HG02938 (cell line): ENCODE measurements around the gene TMEM132E.

ENCODE experiments used
- ATAC-seq: cut with Tn5 transposase; IDR thresholded peaks from one replicate; pipeline ENCODE4 v1.9.1; 2021; ENCODE audit warnings: mild to moderate bottlenecking, moderate library complexity; ENCODE audit not compliant: unreplicated experiment

TMEM132E gene

DNA sequence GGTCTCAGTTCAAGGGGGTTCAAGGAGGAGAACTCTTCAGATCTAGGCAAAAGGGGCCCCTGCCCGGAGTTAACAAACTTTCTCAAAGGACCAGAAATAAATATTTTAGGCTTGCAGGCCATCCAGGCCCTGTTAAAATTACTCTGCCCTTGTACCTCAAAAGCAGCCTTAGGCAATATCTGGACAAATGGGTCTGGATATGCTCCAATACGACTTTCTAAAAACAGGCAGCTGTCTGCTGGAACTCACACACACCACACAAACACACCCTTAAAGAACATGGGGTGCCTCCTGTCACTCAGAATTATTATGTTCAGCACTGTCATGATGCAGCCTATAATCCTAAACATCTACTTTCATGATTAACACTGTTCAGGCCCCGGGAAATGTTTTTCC is 75.5 kb downstream of the TMEM132E start:
- no peak for ATAC-seq

DNA sequence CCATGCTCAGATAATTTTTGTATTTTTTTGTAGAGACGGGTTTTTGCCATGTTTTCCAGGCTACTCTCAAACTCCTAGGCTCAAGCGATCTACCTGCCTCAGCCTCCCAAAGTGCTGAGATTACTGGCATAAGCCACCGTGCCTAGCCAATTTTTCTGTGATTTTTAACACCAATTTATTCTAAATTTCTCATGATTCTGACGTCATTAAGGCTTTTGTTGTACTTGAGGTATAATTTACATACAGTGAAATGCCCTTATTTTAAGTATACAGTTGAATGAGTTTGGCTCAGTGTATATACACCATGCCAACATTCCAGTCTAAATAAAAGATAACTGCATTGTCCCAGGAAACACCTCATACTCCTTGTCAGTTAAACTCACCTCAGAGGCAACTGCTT is 77.4 kb downstream of the TMEM132E start:
- ATAC-seq, result no peak

DNA sequence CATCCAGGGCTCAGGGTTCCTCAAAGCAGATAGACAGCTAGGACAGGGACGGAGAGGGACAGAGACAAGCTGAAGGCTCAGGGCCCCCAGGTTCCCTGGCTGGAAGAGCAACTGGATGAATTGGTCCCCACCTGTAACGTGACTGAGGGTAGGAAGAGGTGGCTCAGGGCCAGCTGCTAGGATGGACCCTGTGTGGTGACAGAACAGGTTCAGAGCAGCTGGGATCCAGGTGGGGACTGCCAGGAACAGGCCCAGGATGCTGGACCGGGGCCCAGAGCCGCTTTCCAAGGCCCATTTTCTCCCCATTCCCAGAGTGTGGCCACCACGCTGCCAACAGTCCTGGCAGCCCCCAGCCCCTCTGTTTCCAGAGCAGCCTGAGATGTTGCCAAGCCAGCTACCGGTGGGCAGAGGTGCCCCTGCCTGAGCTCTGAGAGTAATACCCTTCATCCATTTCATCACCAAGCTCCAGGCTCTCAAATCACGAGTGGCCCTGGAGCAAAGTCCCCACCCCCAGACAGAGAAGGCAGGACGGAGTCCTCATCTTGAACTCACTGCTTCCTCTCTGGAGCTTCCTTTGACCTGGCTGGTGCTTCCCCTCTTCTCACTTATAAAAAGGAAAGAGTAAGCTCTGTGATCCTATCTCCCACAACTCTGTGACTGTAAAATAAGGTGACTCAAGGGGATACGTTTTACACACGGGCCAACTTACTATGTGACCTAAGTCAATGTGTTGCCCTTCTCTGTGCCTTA is 79.6 kb downstream of the TMEM132E start:
- ATAC-seq, result no peak

DNA sequence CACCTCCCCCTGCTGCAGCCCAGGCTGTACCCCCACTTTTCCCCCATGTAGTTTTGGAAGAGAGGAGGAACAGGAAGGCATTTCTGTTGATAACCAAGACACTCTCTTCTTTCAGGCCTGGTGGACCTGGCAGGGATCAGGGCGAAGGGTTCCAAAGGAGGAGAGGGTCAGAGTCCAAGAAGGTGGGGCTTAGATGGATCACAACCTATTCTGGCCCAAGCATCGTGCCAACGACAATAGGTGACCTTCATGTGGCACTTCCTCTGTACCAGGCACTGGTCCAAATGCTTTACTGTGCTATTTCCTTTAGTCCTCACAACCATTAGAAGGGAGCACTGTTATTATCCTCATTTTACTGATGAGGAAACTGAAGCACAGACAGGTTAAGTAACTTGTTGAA is 84.3 kb downstream of the TMEM132E start:
- ATAC-seq, result no peak

DNA sequence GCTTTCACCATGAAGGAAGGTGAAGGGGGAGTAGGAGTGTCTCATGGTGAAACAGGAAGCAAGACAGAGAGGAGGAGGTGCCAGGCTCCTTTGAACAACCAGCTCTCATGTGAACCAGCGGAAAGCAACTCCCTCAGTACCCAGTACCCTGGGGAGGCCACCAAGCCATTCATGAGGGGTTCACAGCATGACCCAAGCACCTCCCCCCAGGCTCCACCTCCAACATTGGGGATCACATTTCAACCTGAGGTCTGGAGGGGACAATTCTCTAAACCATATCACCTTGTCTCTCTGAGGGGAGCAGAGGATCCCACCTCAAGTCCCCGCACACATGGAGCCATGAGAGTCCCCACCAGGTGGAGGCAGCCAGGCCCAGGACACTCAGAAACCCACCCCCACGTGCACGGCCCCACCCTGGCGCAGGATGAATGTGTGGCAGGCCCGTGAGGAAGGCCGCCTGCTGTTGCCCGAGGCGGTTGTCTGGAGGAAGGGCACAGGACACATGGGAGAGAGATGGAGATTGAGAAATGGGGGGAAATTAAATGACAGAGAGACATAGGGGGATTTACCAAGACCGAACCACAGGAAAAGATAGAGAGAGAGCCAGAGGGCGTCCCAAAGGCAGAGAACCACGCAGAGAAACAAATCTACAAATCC is 85.9 kb downstream of the TMEM132E start:
- no peak for ATAC-seq

DNA sequence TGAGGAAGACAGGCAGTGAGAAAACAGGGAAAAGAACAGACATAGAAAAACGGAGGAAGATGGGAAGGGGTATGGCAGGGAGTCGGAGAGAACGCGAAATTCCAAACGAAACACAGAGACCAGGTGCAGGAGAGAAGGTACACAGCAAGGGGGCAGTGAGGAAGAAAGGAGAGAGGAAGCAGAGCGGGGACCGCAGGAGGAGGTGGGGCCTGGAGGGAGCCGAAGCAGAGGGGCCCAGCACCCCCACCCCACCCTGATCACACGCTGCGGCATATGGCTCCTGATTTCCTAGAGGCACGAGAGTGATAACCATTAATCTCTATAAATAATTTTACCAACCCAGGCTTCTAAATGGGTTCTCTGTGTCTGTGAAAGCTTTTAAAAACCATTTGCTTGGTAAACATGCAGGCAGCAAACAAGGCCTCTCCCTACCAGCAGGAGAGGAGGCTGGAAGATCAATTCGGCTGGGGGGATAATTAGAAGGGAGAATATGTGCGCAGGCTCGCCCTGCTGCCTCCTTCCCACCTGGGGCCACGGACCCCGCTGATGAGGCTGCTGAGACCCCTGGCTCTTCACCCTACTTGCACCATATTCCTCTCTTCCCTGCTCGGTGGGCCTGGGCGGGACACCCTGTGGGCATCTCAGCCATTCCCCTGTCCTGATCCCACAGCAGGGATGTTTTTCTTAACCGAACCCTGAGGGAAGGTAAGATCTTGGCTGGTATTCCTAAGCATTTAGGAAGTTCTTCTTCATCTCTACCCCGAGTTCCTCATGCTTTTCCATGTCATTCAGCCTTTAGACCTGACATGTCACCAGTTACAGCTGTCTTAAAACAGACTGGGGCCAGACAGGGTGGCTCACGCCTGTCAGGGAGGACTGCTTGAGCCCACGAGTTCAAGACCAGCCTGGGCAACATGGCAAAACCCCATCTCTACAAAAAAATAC is 86.7 kb downstream of the TMEM132E start:
- no peak for ATAC-seq

DNA sequence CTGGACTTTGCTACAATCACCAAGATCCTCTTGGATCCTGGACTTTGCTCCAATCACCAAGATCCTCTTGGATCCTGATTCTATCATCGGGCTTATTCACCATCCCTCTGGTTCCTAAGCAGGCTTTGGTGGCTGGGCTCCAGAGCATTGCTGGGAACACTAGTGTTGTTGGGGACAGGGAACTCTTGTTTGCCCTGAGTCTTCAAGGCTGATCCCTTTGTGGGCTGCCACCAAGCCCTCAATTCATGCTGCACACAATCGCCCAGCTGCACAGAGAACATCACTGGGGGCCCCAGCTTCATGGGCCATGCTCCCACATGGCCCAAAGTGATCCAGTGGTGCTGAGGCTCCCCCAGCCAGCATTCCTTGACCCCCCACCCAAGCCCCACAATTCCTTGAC is 88.3 kb downstream of the TMEM132E start:
- ATAC-seq, result no peak

DNA sequence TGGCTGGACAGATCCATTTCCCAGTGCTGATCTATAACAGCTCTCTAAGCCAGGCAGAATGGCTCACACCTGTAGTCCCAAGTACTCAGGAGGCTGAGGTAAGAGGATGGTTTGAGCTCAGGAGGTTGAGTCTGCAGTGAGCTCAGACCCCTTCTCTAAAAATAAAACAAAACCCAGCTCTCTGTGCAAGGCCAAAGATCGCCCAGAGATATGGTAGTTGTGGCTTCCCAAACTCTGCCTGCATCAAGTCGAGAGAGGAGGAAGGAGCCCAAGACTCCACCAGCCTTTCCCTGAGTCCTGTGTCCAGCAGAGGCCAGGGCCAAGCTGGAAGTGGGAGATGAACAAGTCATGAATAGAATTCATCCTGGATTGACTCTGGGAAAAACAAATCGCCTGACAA is 88.8 kb downstream of the TMEM132E start:
- no peak for ATAC-seq

DNA sequence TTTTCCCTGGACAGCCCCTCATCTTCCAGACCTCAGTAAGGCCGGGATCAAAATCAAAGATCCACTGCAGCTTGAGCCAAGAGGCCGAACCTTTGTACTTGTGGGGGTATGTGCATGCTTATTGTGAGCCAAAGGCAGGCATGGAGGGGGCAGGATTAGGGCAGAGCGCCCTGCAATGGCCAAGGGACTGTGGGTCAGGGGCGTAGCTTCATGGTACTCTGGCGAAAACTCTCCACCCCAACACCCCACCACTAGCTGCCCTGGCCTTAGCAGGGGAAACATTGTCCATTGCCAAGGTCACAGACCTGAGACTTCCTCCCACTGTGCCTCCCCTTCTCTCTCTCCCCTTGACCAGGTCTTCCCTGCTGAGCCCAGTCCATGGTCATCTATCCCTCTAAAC is 90.1 kb downstream of the TMEM132E start:
- no peak for ATAC-seq

DNA sequence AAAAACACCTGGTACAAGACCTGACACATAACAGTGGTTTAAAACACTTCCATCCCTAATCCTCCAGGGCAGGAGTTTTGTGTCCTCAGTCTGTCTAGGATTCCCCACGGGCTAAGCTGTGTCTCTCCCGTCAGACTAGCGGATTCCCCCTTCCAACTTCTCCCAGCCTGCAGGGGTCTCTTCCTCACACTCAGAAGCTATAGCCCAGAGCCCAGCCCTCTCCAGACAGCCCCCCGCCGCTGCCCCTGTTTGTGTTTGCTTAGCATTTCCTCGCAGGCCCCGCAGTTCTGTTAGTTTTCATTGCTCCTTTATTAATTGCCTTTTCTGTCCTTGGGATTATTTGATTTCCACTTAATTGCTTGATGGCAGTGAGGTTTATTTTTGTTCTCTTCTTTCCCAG is 91.2 kb downstream of the TMEM132E start:
- ATAC-seq, result no peak

DNA sequence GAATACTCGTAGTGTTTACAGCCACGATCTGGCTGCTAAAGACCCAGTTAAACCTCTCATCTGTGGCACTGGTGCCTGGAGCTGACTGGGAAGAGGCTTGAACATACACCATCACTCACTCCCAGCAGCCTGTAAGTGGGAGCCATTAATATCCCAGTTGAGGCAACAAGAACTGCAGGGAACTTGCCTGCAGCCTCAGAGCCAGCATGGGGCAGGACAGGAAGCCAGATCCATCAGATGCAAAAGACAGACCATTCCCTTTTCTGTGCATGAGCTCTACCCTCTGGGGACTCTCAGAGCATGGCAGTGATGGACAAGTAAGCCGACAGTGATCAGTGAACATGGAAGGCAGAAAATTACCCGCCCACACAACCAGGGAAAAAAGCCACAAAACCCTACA is 91.8 kb downstream of the TMEM132E start:
- ATAC-seq, result no peak

DNA sequence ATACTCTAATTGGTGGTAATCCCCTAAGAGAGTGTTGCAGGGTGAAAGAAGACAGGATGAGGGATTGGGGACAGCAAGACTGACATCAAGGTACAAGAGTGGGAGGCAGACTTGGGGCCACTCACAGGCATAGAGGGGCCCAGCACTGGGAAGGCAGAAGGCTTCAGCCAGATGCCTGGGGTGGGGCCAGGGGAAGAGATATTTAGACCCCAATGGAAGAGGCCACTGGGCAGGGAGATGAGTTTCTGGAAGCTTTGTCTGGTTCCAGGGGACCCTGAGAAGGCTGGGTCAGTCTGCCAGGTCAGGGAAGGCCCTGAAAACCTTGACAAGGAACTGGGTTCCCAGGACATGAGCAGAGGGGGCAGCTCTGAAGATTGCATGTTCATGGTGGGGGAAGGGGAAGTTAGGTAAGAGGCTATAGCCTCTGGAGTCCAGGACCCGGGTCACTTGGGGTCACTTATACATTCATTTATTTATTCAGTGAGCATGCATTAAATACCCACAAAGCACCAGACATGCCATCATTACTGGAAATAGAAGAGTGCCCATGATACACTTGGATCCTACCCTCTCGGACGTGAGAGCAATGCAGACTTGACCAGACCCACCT is 92.9 kb downstream of the TMEM132E start:
- no peak for ATAC-seq

DNA sequence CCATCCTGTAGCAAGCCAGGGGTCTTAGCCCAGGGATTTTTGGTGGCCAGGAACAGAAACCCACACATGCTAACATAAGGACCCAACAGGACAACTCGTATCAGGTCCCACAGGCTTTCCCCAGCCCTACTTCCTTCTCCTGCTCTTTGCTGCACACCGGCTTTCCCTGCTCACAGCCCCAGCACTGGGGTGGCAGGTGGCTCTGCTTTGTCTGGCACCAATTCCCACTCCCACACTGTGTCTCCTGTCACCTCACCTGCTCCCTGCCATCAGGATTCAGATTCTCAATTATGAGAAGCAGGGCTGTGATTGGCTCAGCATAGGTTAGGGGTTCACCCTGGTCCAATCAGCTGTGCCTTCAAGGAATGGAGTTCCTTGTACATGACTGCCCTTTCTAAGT is 94.1 kb downstream of the TMEM132E start:
- ATAC-seq, result no peak

DNA sequence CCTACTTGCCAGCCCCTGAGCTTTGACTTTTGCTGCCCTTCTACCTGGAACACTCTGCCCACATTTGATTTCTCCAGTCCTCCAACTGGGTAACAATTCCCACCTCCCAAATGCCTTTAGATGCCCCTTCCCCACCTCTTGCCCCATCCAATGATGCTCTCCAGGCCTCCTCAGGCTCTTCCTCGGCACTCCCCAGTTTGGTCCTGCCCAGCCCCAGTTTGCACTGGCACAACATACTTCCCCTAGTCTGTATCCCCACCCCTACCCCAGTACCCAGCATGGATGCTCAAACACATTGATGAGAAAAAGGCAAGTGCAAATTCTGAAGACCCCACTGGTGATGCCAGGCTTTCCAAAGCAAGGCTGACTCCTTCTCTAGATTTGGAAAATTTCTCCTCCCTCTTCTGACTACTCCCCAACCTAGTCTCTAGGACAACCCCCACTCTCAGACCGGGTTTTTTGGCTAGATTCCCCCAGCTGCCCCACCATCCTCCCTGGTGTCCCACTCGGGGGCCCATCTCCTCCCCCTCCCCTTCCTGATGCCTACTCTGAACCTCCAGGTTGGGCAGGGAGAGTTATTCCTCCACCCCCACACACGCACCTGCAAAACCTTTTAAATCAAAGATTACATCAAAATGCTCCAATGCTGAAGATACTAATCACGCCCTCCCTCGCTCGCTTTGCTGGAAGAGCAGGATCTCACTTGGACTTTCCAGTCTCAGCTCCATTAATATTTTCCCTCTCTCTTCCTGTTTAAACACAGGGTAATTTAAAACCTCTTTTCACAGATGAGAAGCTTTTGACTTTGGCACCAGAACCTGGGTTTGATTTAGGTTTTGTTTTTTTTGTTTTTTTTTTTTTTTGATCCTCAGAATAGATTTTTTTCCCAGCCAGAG is 94.9 kb downstream of the TMEM132E start:
- no peak for ATAC-seq

DNA sequence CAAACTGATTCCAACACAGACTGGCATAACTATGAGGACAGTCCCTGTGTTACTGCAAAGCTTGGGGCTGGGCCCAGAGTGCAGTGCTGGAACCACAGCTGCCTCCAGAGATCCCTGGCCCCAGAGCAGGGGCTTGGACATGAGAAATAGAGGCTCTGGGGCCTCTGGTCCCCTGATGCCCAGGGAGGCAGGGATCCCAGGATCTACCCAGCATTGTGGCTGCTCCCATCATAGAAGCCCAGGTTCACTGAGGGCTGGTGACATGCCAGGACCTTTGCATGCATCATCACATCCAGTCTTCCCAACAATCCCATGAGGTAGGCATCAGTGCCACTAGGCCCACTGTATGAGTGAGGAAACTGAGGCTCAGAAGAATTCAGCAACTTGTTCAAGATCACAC is 95.8 kb downstream of the TMEM132E start:
- ATAC-seq, result no peak

DNA sequence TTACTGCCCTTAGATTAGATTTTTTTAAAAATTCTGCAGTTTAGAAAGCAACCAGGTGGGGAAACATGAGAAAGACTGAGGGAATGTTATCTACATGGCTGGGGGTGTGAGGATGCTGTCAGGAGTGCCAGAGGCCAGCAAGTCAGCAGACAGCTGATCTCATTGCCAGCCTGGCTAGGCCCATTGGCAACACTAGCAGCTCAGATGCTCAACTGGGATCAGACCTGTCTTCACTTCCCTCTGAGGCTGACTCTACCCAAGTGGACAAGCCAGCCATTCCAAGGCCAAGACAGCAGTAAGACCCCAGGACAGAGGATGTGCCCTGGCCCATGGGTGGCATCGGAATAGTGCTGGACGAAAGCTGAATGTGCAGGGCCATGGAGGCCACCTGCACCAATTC is 96.2 kb downstream of the TMEM132E start:
- ATAC-seq, result no peak

DNA sequence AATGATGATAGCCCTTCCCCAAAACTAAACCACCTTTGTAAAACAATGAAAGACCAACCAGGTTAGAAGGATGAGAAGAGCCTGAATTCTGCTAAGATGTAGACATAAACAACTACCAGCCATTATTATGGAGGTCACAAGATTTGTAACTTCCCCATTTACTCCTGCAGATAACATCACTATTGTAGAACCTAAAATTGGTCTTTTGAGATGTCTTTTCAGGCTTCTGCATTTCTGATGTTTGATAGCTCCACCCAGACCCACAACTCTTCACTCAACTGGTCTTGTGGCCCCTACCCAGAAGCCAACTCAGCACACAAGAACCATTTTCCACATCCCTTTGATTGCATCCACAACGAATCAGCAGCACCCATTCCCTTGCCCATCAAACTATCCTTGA is 100.8 kb downstream of the TMEM132E start:
- ATAC-seq, result no peak

DNA sequence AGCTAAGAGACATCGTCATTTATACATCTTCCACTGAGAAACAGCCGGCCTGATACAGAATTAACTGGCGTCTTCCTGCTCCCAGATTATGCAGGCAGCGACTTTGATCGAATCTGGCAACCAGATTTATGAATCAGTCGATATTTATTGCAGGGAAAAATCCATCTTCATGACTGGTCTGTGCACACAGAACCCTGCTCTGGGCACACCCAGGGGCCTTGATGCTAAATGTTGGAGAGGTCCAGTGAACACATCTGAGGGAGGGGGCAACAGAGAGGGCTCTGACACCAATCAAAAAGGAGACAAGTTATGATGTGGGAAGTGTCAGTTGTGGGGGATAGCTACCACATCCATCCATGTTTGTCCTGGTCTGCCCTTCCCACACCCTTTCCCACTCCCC is 102.9 kb downstream of the TMEM132E start:
- no peak for ATAC-seq

DNA sequence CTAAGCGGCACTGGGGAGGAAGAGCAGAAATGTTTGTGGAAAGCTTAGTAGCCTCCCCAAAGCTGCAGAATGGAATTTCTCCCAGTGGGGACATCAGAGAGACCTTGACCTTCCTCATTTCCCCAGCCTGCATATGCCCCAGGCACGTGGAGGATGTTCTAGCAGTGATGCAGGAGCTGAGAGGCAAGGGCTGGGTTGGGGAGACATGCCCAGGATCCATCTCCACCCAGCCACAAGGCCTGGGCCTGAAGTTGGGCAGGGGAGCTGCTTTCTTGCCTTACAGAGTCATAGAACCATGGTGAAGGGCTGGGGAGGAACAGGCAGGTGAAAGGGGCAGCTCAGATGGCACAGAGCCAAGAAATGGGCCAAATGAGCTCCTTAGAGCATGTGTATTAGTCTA is 104.0 kb downstream of the TMEM132E start:
- no peak for ATAC-seq
